ENCODE data around the gene BRD3. TPM values are rescaled to one million over a fixed set of nuclear protein-coding genes. Genes with fewer than 3 reads are reported as not detected.

Gene BRD3
- total RNA-seq, 1 donor from 2014 or later = 90.0 TPM

DNA sequence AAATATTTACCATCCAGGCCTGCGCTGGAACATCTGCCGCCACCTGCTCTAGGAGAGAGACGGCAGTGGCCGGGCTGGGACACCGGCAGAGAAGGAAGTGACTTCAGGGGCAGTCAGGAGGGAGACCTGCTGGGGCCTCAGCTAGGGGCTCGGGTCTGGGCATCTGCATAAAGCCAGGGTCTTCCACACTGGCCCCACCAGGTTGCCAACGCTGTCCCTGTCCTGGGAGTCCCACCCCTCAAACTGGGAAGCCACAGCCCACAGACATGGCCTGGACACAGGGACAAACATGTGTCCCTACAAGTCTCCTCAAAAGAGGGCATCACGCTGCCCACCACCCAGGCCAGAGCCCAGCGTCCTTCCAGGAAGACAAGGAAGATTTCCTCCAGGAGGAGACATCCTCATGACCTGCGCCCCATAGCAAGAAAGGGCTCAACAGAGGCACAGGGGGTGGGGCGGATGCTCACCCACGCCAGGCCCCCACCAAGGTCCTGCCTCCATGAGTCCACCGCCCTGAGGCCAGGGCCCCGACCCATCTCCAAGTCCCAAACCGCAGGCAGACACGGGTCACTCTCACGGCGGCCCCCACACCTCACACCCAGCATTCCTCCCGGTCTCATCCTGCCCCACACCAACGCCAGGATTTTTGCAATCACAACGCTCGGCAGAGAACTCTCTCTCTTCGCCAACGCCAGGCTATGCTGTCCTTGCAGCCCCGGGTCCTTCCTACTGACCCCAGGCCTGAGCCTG lies 84.7 kb downstream of the BRD3 start:
- DNase-seq (ENCODE audit: low spot score in 2 of 2, unreplicated experiment in 2 of 2) = no peak

DNA sequence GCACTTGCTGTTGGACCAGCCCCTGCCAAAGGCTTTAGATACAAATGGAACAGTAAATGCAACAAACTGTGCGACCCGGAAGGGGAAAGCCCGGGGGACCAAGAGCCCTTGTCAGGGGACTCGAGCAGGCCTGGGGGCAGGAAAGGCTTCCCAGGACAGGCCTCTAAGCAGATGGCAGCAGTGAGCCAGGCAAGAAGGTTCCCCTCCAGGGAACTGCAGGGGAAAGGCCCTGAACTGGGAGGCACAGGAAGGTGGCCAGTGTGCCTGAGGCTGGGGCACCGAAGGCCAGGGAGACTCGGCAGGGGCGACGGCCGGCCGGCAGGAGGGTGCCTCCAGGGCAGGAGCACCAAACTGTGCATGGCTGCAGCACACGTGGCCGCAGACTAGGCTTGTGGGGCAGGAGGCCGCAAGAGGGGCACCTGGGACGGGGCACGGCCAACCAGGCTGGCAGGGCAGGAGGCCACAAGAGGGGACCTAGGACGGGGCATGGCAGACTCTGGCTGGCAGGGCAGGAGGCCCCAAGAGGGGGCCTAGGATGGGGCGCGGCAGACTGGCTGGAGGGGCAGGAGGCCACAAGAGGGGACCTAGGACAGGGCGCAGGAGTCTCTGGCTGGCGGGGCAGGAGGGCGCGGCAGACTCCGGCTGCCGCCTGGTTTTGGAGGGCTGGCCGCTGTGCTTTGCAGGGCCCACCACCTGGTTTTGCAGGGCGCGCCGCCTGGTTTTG lies 85.7 kb downstream of the BRD3 start:
- Mint-ChIP-seq H3K4me3 (no peak overlapping the region), H3K27ac (no peak overlapping the region), H3K9me3 (no peaks in the 10 kb centered on the region), H3K36me3 (peaks cover 2% of the 10 kb centered on the region), H3K4me1 (peaks cover 24% of the 10 kb centered on the region), H3K27me3 (ENCODE audit: low read depth) (no peaks in the 10 kb centered on the region)
- TF ChIP-seq, protein P1, sequence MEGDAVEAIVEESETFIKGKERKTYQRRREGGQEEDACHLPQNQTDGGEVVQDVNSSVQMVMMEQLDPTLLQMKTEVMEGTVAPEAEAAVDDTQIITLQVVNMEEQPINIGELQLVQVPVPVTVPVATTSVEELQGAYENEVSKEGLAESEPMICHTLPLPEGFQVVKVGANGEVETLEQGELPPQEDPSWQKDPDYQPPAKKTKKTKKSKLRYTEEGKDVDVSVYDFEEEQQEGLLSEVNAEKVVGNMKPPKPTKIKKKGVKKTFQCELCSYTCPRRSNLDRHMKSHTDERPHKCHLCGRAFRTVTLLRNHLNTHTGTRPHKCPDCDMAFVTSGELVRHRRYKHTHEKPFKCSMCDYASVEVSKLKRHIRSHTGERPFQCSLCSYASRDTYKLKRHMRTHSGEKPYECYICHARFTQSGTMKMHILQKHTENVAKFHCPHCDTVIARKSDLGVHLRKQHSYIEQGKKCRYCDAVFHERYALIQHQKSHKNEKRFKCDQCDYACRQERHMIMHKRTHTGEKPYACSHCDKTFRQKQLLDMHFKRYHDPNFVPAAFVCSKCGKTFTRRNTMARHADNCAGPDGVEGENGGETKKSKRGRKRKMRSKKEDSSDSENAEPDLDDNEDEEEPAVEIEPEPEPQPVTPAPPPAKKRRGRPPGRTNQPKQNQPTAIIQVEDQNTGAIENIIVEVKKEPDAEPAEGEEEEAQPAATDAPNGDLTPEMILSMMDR (IDR thresholded peaks at IDR 0.05; ENCODE audit: unreplicated experiment) = no peak
- no peak for DNase-seq (ENCODE audit: low spot score in 2 of 2, unreplicated experiment in 2 of 2)

More for the DNA sequence above, 84.7 kb downstream of the BRD3 start:
- Mint-ChIP-seq H3K4me3 (no peak overlapping the region), H3K27ac (peak overlapping the region; percentile 67), H3K36me3 (peaks cover 2% of the 10 kb centered on the region), H3K27me3 (ENCODE audit: low read depth) (no peaks in the 10 kb centered on the region), H3K4me1 (peaks cover 21% of the 10 kb centered on the region), H3K9me3 (no peaks in the 10 kb centered on the region)
- TF ChIP-seq, protein P1 (IDR thresholded peaks at IDR 0.05; ENCODE audit: unreplicated experiment) = no peak

DNA sequence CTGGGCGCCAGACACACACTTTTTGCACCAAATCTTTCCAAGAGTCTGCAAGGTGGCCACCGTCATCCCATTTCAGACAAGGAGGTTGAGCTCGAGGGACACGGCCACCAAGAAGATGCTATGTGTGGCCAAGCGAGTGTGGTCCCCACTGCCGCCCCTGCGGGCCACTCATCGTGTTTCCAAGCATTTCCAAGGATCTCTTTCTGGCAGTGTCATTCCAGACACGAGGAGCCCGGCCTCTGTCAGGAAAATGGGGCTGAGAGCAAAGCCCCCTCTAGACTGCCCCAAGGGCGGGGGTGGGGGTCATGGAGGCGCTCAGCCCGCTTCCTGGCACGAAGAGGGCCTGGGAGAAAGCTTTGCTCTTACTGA lies 86.3 kb downstream of the BRD3 start:
- no peak for DNase-seq (ENCODE audit: low spot score in 2 of 2, unreplicated experiment in 2 of 2)
- Mint-ChIP-seq H3K36me3 (peaks cover 2% of the 10 kb centered on the region), H3K4me1 (peaks cover 24% of the 10 kb centered on the region), H3K27ac (no peak overlapping the region), H3K27me3 (ENCODE audit: low read depth) (no peaks in the 10 kb centered on the region), H3K4me3 (no peak overlapping the region), H3K9me3 (no peaks in the 10 kb centered on the region)
- TF ChIP-seq, protein P1 (IDR thresholded peaks at IDR 0.05; ENCODE audit: unreplicated experiment) = no peak

DNA sequence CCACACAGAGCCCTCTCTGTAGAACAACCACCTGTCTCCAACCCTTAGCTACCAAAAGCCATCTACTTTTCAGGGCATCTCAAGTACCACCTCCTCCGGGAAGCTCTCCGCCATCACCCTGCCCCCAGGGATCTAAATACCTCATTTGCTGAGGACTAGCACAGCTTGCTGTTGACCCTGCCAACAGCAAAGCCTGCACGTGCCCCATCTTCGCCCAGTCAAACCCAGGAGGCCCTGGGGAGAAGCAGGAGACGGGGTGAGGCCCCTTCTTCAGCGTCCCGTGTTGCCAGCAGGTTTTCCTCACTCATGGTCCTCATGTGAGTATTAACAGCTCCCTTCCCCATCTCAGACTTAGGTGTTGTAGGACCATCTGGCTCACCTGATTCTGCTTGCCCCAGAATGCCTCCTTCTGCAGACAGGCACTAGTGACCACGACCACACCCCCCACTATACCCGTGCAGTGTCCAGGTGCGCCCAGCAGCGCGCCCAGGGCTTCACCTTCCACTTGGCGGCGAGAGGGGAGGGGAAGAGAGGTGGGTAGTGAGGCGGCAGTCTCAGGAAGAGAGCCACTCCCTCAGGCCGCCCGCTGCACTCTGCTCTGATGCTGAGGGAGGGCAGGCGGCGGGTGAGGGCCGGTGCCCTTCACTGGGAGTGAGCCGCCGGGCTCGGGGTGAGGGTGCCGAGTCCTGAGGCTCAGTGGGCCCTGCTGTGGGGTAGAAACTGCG lies 86.8 kb downstream of the BRD3 start:
- DNase-seq (ENCODE audit: low spot score in 2 of 2, unreplicated experiment in 2 of 2) = no peak
- no peak overlapping the region for H3K27ac Mint-ChIP-seq
- H3K4me3 Mint-ChIP-seq = no peak overlapping the region
- H3K4me1 Mint-ChIP-seq = peaks cover 24% of the 10 kb centered on the region
- TF ChIP-seq, protein P1 (IDR thresholded peaks at IDR 0.05; ENCODE audit: unreplicated experiment) = no peak
- peaks cover 2% of the 10 kb centered on the region for H3K36me3 Mint-ChIP-seq
- no peaks in the 10 kb centered on the region for H3K9me3 Mint-ChIP-seq
- no peaks in the 10 kb centered on the region for H3K27me3 Mint-ChIP-seq (ENCODE audit: low read depth)

Other genes with a start within 250 kb of the BRD3 start
- 57.5 to 62.1 TPM (median 61.9 TPM) in 3 replicates for gene VAV2, start 75.7 kb downstream of the BRD3 start, total RNA-seq
- gene BRD3OS, start 42.5 kb downstream of the BRD3 start, total RNA-seq = 14.3 to 16.4 TPM (median 16.1 TPM) in 3 replicates
- 42.3 to 43.5 TPM (median 42.5 TPM) in 3 replicates for gene WDR5, start 68.1 kb upstream of the BRD3 start, total RNA-seq
- 61.4 to 122 TPM (median 69.3 TPM) in 3 replicates for gene RNU6ATAC, start 96.5 kb upstream of the BRD3 start, total RNA-seq